ENCODE data around the gene NPPA.

DNA sequence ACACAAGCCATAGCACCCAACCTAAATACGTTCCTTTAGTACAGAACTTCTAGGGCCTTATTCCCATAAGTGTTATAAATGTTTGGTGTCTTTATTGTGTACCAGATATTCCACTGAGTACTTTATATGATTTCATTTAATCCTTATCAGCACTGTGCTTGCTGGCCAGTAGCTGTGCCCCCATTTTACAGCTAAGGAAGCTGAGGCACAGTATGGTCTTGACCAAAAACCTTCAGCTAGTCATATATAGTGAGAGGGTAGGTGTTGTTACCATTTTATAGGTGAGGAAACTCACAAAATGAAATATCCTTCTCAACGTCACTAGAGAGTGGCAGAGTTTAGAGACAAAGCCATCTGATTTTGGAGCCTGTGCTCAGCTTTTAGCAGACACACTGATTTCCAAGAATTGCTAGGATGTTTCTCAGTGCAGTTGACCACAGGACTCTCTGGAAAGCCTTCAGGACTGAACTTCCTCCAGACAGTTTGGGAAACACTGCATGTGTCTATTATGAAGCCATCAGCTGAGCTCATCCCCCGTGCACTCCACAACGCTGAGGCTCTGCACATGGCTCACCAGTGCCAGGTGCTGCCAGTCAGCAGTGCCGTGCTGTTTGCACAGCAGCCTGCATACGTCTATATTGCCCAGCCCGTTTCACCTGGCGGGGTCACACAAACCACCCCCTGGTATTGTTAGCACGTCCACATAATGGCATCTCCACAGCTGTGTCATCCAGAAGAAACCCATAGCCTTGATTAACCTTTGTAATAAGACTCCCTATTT is 15.4 kb downstream of the NPPA start:
- TF ChIP-seq EZH2 (IDR thresholded peaks at IDR 0.05) (no peak), POLR2AphosphoS5 (IDR thresholded peaks at IDR 0.05; ENCODE audit: borderline replicate concordance, low read depth, low read length) (no peak), FOXP2 (optimal IDR thresholded peaks at IDR 0.05; ENCODE audit: control extremely low read depth, extremely low read length, insufficient read depth) (no peak)

Measured in SK-N-MC (cell line).